Measurements from ENCODE around the gene CNOT6. TPM values are rescaled to one million over a fixed set of nuclear protein-coding genes. Genes with fewer than 3 reads are reported as not detected.

CNOT6 gene
- total and polyA plus RNA-seq, 3 donors from 2014 or later, result 22.1 to 29.7 (median 28.9) TPM

DNA sequence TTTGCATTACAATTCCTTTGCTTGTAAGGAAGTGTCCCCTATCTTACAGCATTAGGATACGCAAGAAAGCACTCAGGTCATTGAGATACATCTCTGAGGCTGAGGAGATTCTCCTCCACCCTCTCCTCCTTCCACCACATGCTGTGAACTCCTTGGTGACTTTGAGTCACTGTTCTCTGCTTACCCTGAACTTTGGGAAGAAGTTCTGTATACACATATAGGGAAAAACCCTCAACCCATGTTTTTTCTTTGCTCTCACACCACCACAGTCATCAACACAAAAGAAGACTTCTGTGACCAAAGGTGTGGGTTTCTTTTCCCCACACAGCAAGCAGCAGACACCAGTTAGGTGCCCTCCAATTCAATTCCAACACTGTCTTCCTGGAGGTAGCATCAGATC lies 38.1 kb downstream of the CNOT6 start:
- no peaks in the 10 kb centered on the region for H3K27me3 ChIP-seq
- H3K36me3 ChIP-seq (ENCODE audit: low read depth, missing control alignments), result no peaks in the 10 kb centered on the region
- intact Hi-C loops (cut with DNase I; ENCODE audit: low total_unique reads), result no loop called here
- TF ChIP-seq, protein P1, sequence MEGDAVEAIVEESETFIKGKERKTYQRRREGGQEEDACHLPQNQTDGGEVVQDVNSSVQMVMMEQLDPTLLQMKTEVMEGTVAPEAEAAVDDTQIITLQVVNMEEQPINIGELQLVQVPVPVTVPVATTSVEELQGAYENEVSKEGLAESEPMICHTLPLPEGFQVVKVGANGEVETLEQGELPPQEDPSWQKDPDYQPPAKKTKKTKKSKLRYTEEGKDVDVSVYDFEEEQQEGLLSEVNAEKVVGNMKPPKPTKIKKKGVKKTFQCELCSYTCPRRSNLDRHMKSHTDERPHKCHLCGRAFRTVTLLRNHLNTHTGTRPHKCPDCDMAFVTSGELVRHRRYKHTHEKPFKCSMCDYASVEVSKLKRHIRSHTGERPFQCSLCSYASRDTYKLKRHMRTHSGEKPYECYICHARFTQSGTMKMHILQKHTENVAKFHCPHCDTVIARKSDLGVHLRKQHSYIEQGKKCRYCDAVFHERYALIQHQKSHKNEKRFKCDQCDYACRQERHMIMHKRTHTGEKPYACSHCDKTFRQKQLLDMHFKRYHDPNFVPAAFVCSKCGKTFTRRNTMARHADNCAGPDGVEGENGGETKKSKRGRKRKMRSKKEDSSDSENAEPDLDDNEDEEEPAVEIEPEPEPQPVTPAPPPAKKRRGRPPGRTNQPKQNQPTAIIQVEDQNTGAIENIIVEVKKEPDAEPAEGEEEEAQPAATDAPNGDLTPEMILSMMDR (IDR thresholded peaks at IDR 0.05), result no peak
- no peak for TF ChIP-seq POLR2A (IDR thresholded peaks at IDR 0.05)
- no peaks in the 10 kb centered on the region for H3K9me3 ChIP-seq
- H3K4me3 ChIP-seq, result no peak overlapping the region
- no peak for DNase-seq
- H3K27ac ChIP-seq, result no peak overlapping the region
- H3K4me1 ChIP-seq, result no peaks in the 10 kb centered on the region
- 93 to 95% methylated on average over 1 of the region's 1 CpG for WGBS, 2 donors

DNA sequence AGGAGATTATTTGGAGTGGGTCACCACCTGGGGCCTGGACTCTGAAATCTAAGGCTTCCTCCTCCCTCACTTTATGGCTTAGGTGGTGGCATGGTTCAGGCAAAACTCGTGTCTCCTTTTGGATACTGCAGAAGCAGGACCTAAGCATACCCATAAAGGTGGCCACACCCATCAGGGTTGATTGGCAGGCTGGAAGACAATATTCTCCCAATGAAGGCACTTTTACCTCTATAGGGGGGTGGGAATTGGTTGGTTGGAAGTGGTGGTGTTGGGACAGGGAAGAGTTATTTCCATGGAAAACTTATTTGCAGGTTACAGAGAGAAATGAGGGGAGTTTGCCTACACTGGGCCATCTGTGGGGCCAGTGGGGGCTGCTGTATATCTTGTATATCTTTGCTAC lies 39.7 kb downstream of the CNOT6 start:
- intact Hi-C loops (cut with DNase I; ENCODE audit: low total_unique reads), result no loop called here
- Histone ChIP-seq H3K4me1 (no peaks in the 10 kb centered on the region), H3K4me3 (no peak overlapping the region), H3K27me3 (no peaks in the 10 kb centered on the region), H3K9me3 (no peaks in the 10 kb centered on the region), H3K27ac (no peak overlapping the region), H3K36me3 (ENCODE audit: low read depth, missing control alignments) (no peaks in the 10 kb centered on the region)
- DNase-seq, result no peak
- WGBS, 2 donors, result 85 to 86% methylated on average over 1 of the region's 1 CpG
- no peak for TF ChIP-seq POLR2A (IDR thresholded peaks at IDR 0.05)
- TF ChIP-seq, protein P1 (IDR thresholded peaks at IDR 0.05), result no peak

DNA sequence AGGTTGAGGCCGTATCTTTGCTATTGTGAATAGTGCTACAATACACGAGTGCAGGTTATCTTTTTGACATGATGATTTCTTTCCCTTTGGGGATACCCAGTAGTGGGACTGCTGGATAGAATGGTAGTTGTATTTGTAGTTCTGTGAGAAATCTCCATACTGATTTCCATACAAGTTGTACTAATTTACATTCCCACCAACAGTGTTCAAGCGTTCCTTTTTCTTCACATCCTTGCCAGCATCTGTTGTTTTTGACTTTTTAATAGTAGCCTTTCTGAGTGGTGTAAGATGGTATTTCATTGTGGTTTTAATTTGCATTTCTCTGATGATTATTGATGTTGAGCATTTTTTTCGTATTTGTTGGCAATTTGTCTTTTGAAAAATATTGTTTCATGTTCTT lies 41.4 kb downstream of the CNOT6 start:
- no peak overlapping the region for H3K27ac ChIP-seq
- intact Hi-C loops (cut with DNase I; ENCODE audit: low total_unique reads), result no loop called here

DNA sequence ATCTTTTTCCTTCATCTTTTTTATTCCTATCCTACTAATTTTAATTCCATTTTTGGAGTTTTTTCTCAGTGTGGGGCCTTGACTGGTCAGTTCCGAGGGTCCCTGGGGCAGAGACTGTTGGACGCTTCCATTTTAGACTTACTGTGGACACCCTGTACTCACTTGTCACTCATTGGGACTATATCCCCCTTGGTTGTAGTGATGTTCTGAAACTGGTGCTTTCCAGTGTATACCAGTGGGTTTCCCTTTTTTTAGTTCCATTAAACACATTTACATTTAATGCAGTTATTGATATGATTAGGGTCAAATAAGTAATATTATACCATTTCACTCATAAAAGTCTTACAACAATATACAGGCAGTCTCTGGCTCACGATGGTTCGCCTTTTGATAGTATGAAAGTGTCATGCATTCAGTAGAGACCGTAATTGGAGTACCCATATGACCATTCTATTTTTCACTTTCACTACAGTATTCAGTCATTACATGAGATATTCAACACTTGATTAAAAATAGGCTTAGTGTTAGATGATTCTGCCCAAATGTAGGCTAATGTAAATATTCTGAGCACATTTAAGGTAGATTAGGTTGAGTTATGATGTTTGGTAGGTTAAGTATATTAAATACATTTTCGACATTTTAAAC lies 46.0 kb downstream of the CNOT6 start:
- Histone ChIP-seq H3K4me3 (no peak overlapping the region), H3K27me3 (no peaks in the 10 kb centered on the region), H3K4me1 (no peaks in the 10 kb centered on the region), H3K27ac (no peak overlapping the region), H3K36me3 (ENCODE audit: low read depth, missing control alignments) (no peaks in the 10 kb centered on the region), H3K9me3 (no peaks in the 10 kb centered on the region)
- 87 to 90% methylated on average over 6 of the region's 6 CpGs for WGBS, 2 donors
- DNase-seq, result no peak
- TF ChIP-seq, protein P1 (IDR thresholded peaks at IDR 0.05), result no peak
- TF ChIP-seq POLR2A (IDR thresholded peaks at IDR 0.05), result no peak
- intact Hi-C loops (cut with DNase I; ENCODE audit: low total_unique reads), result no loop called here

More for the DNA sequence above, 41.4 kb downstream of the CNOT6 start:
- H3K4me3 ChIP-seq, result no peak overlapping the region
- H3K9me3 ChIP-seq, result no peaks in the 10 kb centered on the region
- TF ChIP-seq, protein P1 (IDR thresholded peaks at IDR 0.05), result no peak
- TF ChIP-seq POLR2A (IDR thresholded peaks at IDR 0.05), result no peak
- H3K36me3 ChIP-seq (ENCODE audit: low read depth, missing control alignments), result no peaks in the 10 kb centered on the region
- no peak for DNase-seq
- WGBS, 2 donors, result 79 to 82% methylated on average over 4 of the region's 4 CpGs
- no peaks in the 10 kb centered on the region for H3K4me1 ChIP-seq
- no peaks in the 10 kb centered on the region for H3K27me3 ChIP-seq

DNA sequence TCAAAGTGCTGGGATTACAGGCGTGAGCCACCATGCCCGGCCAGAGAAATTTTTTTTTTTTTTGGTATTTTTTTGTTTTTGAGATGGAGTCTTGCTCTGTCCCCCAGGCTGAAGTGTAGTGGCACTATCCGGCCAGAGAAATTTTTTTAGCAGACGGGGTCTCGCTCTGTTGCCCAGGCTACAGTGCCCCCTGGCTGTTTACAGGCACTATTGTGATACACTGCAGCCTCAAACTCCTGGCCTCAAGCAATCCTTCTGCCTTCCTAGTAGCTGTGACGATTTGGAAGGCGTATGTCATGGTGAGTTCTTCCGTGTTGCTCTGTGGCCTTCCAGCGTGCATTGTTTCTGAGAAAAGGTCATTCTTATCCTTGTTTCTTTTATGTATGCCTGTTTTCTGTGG lies 47.5 kb downstream of the CNOT6 start:
- Histone ChIP-seq H3K27me3 (no peaks in the 10 kb centered on the region), H3K4me3 (no peak overlapping the region), H3K4me1 (no peaks in the 10 kb centered on the region), H3K36me3 (ENCODE audit: low read depth, missing control alignments) (no peaks in the 10 kb centered on the region), H3K9me3 (no peaks in the 10 kb centered on the region), H3K27ac (no peak overlapping the region)
- TF ChIP-seq, protein P1 (IDR thresholded peaks at IDR 0.05), result no peak
- no peak for TF ChIP-seq POLR2A (IDR thresholded peaks at IDR 0.05)
- intact Hi-C loops (cut with DNase I; ENCODE audit: low total_unique reads), result no loop called here
- DNase-seq, result no peak
- whole genome bisulfite sequencing, 2 donors, result 92 to 95% methylated on average over 9 of the region's 9 CpGs

Measured in testis (tissue), 3 donors.